Transverse colon (tissue), 4 donors: ENCODE results near the gene NCK2.

Source experiments
- POLR2A ChIP-seq: fragments of 450-650 bp; IDR thresholded peaks from one replicate; pipeline ENCODE4 v1.6.1; 2016; ENCODE audit warnings: antibody characterized with exemption, mild to moderate bottlenecking, moderate library complexity
- POLR2AphosphoS5 ChIP-seq, 3 donors: sonication (generic); formaldehyde crosslinking; IDR thresholded peaks; one replicate each; pipeline ENCODE4 v1.6.1; 2016; ENCODE audit warnings: antibody characterized with exemption in 3 of 3
- TF ChIP-seq, protein P1 (sequence below), 5 experiments: fragments of 200-600 bp in 3 of 5; fragments of 450-650 bp in 2 of 5; sonication (generic) in 3 of 5; IDR thresholded peaks; 1 replicate in 2 of 5; 2 replicates in 3 of 5; pipeline ENCODE4 v1.5.1; 2016 to 2017; ENCODE audit warnings: antibody characterized with exemption in 5 of 5, inconsistent platforms in 3 of 5, mild to moderate bottlenecking in 2 of 5, moderate library complexity in 1 of 5

DNA sequence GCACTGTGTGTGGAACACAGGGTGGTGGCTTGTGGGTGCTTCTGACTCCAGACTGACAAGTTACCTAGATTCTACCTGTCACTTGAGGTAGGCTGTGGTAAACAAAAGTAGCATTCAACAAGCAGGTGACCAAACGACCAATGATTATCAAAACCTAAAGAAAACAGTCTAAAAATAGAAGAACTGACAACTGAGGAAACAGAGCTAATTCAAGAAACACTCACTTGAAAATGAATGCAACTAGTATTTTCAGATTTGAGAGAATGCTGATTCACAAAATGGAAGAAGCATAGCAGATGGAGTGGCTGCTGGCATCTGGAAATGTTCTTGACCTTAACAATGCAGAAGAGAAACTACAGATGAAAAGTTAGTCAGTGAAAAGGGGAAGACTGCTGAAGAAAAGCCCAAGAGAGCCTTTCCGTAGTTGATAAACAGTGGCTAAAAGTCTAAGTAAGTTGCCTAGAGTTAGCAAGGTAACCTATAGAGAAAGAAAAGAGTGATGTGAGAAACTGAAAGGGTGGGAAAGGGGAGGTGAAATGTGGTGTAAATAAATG lies 170.4 kb downstream of the NCK2 start:
- TF ChIP-seq, protein P1, sequence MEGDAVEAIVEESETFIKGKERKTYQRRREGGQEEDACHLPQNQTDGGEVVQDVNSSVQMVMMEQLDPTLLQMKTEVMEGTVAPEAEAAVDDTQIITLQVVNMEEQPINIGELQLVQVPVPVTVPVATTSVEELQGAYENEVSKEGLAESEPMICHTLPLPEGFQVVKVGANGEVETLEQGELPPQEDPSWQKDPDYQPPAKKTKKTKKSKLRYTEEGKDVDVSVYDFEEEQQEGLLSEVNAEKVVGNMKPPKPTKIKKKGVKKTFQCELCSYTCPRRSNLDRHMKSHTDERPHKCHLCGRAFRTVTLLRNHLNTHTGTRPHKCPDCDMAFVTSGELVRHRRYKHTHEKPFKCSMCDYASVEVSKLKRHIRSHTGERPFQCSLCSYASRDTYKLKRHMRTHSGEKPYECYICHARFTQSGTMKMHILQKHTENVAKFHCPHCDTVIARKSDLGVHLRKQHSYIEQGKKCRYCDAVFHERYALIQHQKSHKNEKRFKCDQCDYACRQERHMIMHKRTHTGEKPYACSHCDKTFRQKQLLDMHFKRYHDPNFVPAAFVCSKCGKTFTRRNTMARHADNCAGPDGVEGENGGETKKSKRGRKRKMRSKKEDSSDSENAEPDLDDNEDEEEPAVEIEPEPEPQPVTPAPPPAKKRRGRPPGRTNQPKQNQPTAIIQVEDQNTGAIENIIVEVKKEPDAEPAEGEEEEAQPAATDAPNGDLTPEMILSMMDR (IDR thresholded peaks at IDR 0.05): no peak
- TF ChIP-seq POLR2AphosphoS5 (IDR thresholded peaks at IDR 0.05) (no peak), POLR2A (no peak)
